ENCODE data around the gene KIF16B. TPM values are rescaled to one million over a fixed set of nuclear protein-coding genes. Genes with fewer than 3 reads are reported as not detected.

Gene KIF16B
- total and polyA plus RNA-seq, 10 of the 15 experiments (the other 5 are each of a cell fraction or from before 2014, with no cell fraction given), result 0.21 to 5.2 (median 3.0) TPM

DNA sequence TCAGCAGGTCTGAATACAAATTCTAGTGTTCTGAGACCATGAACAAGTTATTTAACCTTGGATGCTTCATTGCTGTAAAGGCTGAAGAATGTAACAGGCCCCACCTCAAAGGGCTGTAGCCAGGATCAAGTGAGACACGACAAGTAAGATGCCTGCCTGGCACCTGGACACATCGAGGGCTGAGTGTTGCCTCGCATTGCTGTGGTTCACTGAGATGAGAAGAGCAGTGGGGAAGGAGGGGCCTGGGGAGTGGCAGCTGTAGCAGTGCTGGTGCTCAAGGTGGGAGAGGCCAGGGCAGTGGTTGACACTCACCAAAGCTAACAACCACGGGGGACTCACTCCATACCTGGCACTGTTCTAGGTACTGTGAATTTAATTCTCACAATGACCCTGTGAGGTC lies 187.8 kb downstream of the KIF16B start:
- no peaks in the 10 kb centered on the region for H3K36me3 ChIP-seq (ENCODE audit: control insufficient read depth in 2 of 2, insufficient read depth in 2 of 2, low read length in 1 of 2)
- ChIA-PET POLR2A (no interaction called here), RAD21 (ENCODE audit: unreplicated experiment) (no interaction called here), CTCF (no interaction called here), SMC1A (ENCODE audit: uncharacterized antibody, unreplicated experiment) (no interaction called here)
- BruUV-seq (replicated peaks), result no TSS peak
- no peak overlapping the region for H3K27ac ChIP-seq (ENCODE audit: control insufficient read depth, insufficient read depth)
- H4K20me1 ChIP-seq (ENCODE audit: control insufficient read depth, insufficient read depth), result no peaks in the 10 kb centered on the region
- no peaks in the 10 kb centered on the region for H3K4me1 ChIP-seq (ENCODE audit: control insufficient read depth, insufficient read depth, low read length)
- ATAC-seq, result no peak
- H3K9me3 ChIP-seq (replicated peaks; ENCODE audit: control insufficient read depth, insufficient read depth, low read length), result no peaks in the 10 kb centered on the region
- no peak overlapping the region for H3K9ac ChIP-seq (ENCODE audit: control insufficient read depth, insufficient read depth, low read length)
- intact Hi-C loops (cut with micrococcal nuclease; ENCODE audit: unreplicated experiment), result no loop called here
- no peak overlapping the region for H3K4me2 ChIP-seq (ENCODE audit: control insufficient read depth, insufficient read depth)
- H2AFZ ChIP-seq (ENCODE audit: control insufficient read depth, low read depth, low read length), result no peak overlapping the region
- no peak for FAIRE-seq
- TF ChIP-seq POLR2AphosphoS2 (IDR thresholded peaks at IDR 0.05; ENCODE audit: low read depth, low read length), result no peak
- TF ChIP-seq, protein P1, sequence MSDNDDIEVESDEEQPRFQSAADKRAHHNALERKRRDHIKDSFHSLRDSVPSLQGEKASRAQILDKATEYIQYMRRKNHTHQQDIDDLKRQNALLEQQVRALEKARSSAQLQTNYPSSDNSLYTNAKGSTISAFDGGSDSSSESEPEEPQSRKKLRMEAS (IDR thresholded peaks at IDR 0.05; ENCODE audit: low read depth, low read length), result no peak
- TF ChIP-seq PBX3 (IDR thresholded peaks at IDR 0.05; ENCODE audit: insufficient replicate concordance, low read depth, low read length), result no peak
- no peak for TF ChIP-seq E4F1 (IDR thresholded peaks at IDR 0.05; ENCODE audit: borderline replicate concordance, partially characterized antibody)
- TF ChIP-seq EP300 (IDR thresholded peaks at IDR 0.05; ENCODE audit: borderline replicate concordance in 1 of 2, control insufficient read depth in 1 of 2, low read depth in 2 of 2, low read length in 2 of 2), result no peak
- TF ChIP-seq SUZ12 (IDR thresholded peaks at IDR 0.05; ENCODE audit: unreplicated experiment), result no peak
- TF ChIP-seq, protein P2, sequence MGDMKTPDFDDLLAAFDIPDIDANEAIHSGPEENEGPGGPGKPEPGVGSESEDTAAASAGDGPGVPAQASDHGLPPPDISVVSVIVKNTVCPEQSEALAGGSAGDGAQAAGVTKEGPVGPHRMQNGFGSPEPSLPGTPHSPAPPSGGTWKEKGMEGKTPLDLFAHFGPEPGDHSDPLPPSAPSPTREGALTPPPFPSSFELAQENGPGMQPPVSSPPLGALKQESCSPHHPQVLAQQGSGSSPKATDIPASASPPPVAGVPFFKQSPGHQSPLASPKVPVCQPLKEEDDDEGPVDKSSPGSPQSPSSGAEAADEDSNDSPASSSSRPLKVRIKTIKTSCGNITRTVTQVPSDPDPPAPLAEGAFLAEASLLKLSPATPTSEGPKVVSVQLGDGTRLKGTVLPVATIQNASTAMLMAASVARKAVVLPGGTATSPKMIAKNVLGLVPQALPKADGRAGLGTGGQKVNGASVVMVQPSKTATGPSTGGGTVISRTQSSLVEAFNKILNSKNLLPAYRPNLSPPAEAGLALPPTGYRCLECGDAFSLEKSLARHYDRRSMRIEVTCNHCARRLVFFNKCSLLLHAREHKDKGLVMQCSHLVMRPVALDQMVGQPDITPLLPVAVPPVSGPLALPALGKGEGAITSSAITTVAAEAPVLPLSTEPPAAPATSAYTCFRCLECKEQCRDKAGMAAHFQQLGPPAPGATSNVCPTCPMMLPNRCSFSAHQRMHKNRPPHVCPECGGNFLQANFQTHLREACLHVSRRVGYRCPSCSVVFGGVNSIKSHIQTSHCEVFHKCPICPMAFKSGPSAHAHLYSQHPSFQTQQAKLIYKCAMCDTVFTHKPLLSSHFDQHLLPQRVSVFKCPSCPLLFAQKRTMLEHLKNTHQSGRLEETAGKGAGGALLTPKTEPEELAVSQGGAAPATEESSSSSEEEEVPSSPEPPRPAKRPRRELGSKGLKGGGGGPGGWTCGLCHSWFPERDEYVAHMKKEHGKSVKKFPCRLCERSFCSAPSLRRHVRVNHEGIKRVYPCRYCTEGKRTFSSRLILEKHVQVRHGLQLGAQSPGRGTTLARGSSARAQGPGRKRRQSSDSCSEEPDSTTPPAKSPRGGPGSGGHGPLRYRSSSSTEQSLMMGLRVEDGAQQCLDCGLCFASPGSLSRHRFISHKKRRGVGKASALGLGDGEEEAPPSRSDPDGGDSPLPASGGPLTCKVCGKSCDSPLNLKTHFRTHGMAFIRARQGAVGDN (IDR thresholded peaks at IDR 0.05), result no peak
- TF ChIP-seq, protein P3, sequence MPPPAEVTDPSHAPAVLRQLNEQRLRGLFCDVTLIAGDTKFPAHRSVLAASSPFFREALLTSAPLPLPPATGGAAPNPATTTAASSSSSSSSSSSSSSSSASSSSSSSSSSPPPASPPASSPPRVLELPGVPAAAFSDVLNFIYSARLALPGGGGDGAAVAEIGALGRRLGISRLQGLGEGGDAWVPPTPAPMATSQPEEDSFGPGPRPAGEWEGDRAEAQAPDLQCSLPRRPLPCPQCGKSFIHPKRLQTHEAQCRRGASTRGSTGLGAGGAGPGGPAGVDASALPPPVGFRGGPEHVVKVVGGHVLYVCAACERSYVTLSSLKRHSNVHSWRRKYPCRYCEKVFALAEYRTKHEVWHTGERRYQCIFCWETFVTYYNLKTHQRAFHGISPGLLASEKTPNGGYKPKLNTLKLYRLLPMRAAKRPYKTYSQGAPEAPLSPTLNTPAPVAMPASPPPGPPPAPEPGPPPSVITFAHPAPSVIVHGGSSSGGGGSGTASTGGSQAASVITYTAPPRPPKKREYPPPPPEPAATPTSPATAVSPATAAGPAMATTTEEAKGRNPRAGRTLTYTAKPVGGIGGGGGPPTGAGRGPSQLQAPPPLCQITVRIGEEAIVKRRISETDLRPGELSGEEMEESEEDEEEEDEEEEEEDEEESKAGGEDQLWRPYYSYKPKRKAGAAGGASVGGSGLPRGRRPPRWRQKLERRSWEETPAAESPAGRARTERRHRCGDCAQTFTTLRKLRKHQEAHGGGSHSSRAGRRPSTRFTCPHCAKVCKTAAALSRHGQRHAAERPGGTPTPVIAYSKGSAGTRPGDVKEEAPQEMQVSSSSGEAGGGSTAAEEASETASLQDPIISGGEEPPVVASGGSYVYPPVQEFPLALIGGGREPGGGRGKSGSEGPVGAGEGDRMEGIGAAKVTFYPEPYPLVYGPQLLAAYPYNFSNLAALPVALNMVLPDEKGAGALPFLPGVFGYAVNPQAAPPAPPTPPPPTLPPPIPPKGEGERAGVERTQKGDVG (CRISPR knock-in tag; IDR thresholded peaks at IDR 0.05), result no peak
- TF ChIP-seq, protein P4, sequence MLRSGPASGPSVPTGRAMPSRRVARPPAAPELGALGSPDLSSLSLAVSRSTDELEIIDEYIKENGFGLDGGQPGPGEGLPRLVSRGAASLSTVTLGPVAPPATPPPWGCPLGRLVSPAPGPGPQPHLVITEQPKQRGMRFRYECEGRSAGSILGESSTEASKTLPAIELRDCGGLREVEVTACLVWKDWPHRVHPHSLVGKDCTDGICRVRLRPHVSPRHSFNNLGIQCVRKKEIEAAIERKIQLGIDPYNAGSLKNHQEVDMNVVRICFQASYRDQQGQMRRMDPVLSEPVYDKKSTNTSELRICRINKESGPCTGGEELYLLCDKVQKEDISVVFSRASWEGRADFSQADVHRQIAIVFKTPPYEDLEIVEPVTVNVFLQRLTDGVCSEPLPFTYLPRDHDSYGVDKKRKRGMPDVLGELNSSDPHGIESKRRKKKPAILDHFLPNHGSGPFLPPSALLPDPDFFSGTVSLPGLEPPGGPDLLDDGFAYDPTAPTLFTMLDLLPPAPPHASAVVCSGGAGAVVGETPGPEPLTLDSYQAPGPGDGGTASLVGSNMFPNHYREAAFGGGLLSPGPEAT (IDR thresholded peaks at IDR 0.05; ENCODE audit: low read depth), result no peak
- WGBS (ENCODE audit: insufficient coverage, insufficient replicate concordance, low lambda C conversion rate, missing lambda C conversion rate), result 41% methylated on average over 4 of the region's 4 CpGs
- no peaks in the 10 kb centered on the region for H3K27me3 ChIP-seq (replicated peaks in 1 of 2; ENCODE audit: control insufficient read depth in 2 of 2, insufficient read depth in 2 of 2, low read length in 1 of 2)
- no peak for DNase-seq (ENCODE audit: low read depth, low spot score)
- in situ Hi-C loops (cut with MboI), result no loop called here
- H3K79me2 ChIP-seq (ENCODE audit: control insufficient read depth, insufficient read depth, low read length), result no peaks in the 10 kb centered on the region
- H3K4me3 ChIP-seq, result no peak overlapping the region

All from GM12878 (cell line).